ENCODE measurements around the gene ZNF845.
"Not testable (repeated sequence)": the region's sequence is repeated elsewhere in the genome, so short reads cannot be mapped to it uniquely, and the experiment has no call there.

Gene ZNF845

GRCh38 chr19:53381376-53381775 lies 47.8 kb downstream of the ZNF845 start:
- DNase-seq (ENCODE audit: low read depth) = no peak

- DNase-seq (ENCODE audit: low read depth) = peak; percentile 15
Measured at GRCh38 chr19:53388168-53388567, 54.6 kb downstream of the ZNF845 start.

- no peak for DNase-seq (ENCODE audit: low read depth)
Measured at GRCh38 chr19:53388904-53389303, 55.4 kb downstream of the ZNF845 start.

GRCh38 chr19:53389571-53389970 lies 56.0 kb downstream of the ZNF845 start:
- no peak for DNase-seq (ENCODE audit: low read depth)

GRCh38 chr19:53389978-53390377 lies 56.4 kb downstream of the ZNF845 start:
- no peak for DNase-seq (ENCODE audit: low read depth)

GRCh38 chr19:53394522-53394973 lies 61.0 kb downstream of the ZNF845 start:
- DNase-seq (ENCODE audit: low read depth) = peak; percentile 79

- DNase-seq (ENCODE audit: low read depth) = peak; percentile 87
Measured at GRCh38 chr19:53394974-53395839, 61.7 kb downstream of the ZNF845 start, which contains the start of gene ZNF765. ZNF765 (plus strand) TSS chr19:53395149; CDS start chr19:53398016, 2,867 bp downstream.

GRCh38 chr19:53395840-53396524 lies 62.4 kb downstream of the ZNF845 start:
- DNase-seq (ENCODE audit: low read depth) = not testable (repeated sequence)

GRCh38 chr19:53396525-53396868 lies 62.9 kb downstream of the ZNF845 start:
- no peak for DNase-seq (ENCODE audit: low read depth)

- DNase-seq (ENCODE audit: low read depth) = not testable (repeated sequence)
Measured at GRCh38 chr19:53397918-53398317, 64.4 kb downstream of the ZNF845 start.
